ACC112 (cell line): ENCODE results near the gene TRMT10B.
A peak's percentile ranks its signal among the peaks of the same experiment; 100 is the strongest.
"Not testable (repeated sequence)": the region's sequence is repeated elsewhere in the genome, so short reads cannot be mapped to it uniquely, and the experiment has no call there.

ENCODE experiments used
- H2AFZ ChIP-seq: fragments of 200-600 bp; sonication (generic); one replicate; pipeline ENCODE4 v1.6.0; 2017; ENCODE audit warnings: antibody characterized with exemption, low read length; ENCODE audit not compliant: unreplicated experiment
- H3K27ac ChIP-seq: fragments of 200-600 bp; sonication (generic); 2 replicates; pipeline ENCODE4 v1.5.1; 2014; ENCODE audit warnings: low read depth, mild to moderate bottlenecking, antibody characterized with exemption, low read length, moderate library complexity
- H3K27me3 ChIP-seq: fragments of 200-600 bp; sonication (generic); 2 replicates; pipeline ENCODE4 v1.6.1; 2014; ENCODE audit warnings: mild to moderate bottlenecking, antibody characterized with exemption, low read length, moderate library complexity, mixed read lengths; ENCODE audit not compliant: insufficient read depth
- H3K36me3 ChIP-seq: fragments of 200-600 bp; sonication (generic); 2 replicates; pipeline ENCODE4 v1.6.1; 2016; ENCODE audit warnings: mild to moderate bottlenecking, antibody characterized with exemption, low read length, moderate library complexity, mixed read lengths; ENCODE audit not compliant: insufficient read depth
- H3K4me1 ChIP-seq: fragments of 200-600 bp; sonication (generic); one replicate; pipeline ENCODE4 v1.6.1; 2016; ENCODE audit warnings: low read length, mixed read lengths; ENCODE audit not compliant: insufficient read depth, unreplicated experiment, control insufficient read depth
- H3K4me3 ChIP-seq: fragments of 200-600 bp; sonication (generic); 2 replicates; pipeline ENCODE4 v1.5.1; 2014; ENCODE audit warnings: mild to moderate bottlenecking, low read depth, low read length
- H3K79me2 ChIP-seq: fragments of 200-600 bp; sonication (generic); one replicate; pipeline ENCODE4 v1.6.0; 2016; ENCODE audit warnings: low read length; ENCODE audit not compliant: control insufficient read depth, unreplicated experiment, insufficient read depth

The TRMT10B gene

DNA sequence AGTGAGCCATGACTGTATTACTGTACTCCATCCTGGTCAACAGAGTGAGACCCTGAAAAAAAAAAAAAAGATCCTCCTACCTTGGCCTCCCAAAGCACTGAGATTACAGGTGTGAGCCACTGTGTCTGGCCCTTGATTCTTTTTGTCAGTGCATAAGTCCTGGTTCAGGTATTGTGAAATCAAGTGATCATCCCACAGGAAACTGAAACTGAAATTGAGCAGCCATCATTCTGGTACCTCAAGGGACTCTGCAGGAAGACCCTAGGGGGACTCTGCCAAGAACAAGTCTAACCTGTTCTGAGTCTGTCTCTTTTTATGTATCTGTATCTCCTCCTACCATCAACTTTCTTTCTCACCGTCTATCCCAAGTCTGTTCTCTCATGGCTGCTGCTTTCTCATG is 45.1 kb downstream of the TRMT10B start:
- peaks cover 32% of the 10 kb centered on the region for H3K79me2 ChIP-seq
- H3K27me3 ChIP-seq: no peaks in the 10 kb centered on the region
- H3K27ac ChIP-seq: no peak overlapping the region
- no peak overlapping the region for H2AFZ ChIP-seq
- peaks cover 26% of the 10 kb centered on the region for H3K4me1 ChIP-seq
- H3K4me3 ChIP-seq: no peak overlapping the region
- no peaks in the 10 kb centered on the region for H3K36me3 ChIP-seq

DNA sequence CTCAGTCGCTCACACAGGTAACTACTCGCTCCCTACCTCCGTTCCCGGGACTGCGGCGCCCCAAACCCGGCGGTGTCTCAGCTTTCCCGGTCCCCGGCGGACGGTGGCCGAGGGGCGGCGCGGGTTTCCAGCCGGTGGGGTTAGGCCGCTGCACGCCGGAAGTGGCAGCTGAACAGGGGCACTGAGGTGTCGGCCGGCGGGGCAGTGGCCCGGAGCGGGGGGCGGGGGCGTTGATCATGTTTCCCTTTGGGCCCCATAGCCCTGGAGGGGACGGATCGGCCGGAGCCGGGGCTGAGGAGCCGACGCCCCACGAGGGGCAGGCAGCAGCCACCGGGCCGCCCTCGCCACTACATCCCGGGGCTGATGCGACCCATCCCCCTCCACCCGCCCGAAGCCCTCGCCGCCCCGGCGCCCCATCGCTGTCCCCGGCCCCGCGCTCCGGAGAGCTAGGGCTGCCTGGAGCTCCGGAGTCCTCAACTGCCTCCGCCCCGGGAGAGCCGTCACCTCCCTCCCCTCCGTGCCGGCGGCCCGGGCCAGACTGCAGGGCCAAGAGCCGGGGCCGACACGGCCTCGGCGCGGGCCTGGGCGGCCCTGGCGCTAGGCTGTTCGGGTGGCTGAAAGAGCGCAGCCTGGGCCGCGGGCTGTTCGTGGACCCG is 47.2 kb downstream of the TRMT10B start, which contains the start of gene DCAF10:
Gene DCAF10 (plus strand): TSS at position 167 of the 656 bp plus-strand sequence. CDS start 70 bp downstream, at position 237.
- peaks cover 46% of the 10 kb centered on the region for H3K79me2 ChIP-seq
- no peaks in the 10 kb centered on the region for H3K27me3 ChIP-seq
- H3K4me3 ChIP-seq: peak within 1 kb of the TSS; percentile 98
- peak within 1 kb of the TSS; percentile 88 for H2AFZ ChIP-seq
- peaks cover 26% of the 10 kb centered on the region for H3K4me1 ChIP-seq
- no peaks in the 10 kb centered on the region for H3K36me3 ChIP-seq
- peak within 1 kb of the TSS; percentile 65 for H3K27ac ChIP-seq

DNA sequence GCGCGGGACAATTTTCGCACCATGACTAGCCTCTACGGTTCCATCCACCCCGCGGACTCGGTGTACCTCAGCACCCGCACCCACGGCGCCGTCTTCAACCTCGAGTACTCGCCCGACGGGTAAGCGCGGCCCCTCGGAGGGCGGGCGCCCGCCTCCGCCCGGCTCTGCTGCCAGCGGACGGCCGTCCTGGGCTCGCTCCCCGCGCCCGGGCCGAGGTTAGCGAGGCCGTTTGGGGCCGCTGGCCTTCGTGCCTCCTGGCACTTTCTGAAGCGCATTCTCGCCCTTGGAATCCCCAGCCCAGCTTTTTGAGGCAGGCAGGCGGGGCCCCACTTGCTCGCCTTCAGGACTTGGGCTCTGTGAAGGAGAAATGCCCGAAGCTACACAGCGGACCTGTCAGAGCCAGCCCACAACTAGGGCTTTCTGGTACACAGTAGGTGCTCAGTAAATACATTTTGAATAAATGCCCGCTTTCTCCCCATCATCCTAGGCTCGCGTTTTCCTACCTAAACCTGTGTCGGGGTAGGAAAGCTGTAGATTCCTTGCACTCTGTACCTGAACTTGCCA is 47.8 kb downstream of the TRMT10B start:
- Histone ChIP-seq H3K79me2 (peaks cover 51% of the 10 kb centered on the region), H3K4me1 (peaks cover 26% of the 10 kb centered on the region), H3K27me3 (no peaks in the 10 kb centered on the region), H3K4me3 (peak overlapping the region; percentile 98), H3K27ac (peak overlapping the region; percentile 65), H3K36me3 (no peaks in the 10 kb centered on the region), H2AFZ (peak overlapping the region; percentile 55)

DNA sequence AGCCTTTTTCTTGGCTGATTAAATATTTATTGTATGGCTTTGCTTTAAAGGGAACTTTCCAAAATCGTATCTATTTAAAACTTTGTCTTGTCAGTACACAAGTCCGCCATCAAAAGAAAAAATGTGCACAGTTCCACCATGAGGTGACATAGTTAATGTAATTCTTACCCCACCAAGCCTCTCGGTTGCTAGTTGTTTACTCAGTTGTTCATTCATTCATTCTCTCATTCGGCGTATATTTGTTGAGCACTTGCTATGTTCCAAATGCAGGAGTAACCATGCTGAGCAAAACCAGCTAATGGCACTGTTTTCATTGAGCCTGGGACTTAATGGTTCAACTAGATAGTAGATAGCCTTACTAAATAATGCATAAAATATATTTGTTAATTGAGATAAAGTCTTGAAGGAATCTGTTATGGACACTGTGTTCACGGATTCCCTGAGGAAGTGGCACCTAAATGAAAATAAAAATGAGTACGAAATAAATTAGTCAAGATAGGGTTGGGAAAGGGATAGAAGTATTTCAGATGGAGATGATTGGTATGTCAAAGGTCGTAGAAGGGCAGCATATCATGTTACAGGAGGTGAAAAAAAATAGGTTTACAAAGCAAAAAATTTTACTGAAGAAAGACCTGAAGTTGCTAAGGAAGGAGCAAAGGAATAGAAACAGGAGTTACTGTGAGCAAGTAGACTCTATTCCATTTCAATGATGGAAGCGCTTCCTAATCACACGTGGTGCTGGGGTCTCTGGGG is 48.5 kb downstream of the TRMT10B start:
- H3K79me2 ChIP-seq: peaks cover 57% of the 10 kb centered on the region
- no peak overlapping the region for H2AFZ ChIP-seq
- H3K27me3 ChIP-seq: no peaks in the 10 kb centered on the region
- H3K27ac ChIP-seq: 0 out of 2 replicates have a peak overlapping the region, but pooled peaks have one; percentile 65
- H3K4me1 ChIP-seq: peaks cover 26% of the 10 kb centered on the region
- no peaks in the 10 kb centered on the region for H3K36me3 ChIP-seq
- H3K4me3 ChIP-seq: peak overlapping the region; percentile 98

DNA sequence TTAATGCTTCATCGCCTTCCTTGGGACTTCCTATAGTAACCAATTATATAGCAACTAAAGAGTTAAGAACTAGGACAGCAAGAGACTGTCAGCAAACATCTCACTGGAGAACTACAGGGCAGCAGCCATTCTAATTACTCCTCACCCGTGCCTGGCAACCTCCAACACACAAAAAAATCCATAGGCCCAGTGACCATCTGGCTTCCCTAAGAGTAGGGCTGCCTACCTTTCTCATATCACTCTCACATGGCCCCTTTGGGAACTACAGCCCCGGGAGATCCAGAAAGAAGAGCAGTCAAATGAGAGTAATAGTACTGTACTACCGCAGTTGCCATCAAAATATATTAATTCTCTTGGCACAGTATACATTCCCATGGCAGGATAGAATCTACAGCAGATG is 52.7 kb downstream of the TRMT10B start:
- no peak overlapping the region for H2AFZ ChIP-seq
- H3K79me2 ChIP-seq: peaks cover 70% of the 10 kb centered on the region
- H3K27me3 ChIP-seq: no peaks in the 10 kb centered on the region
- H3K27ac ChIP-seq: no peak overlapping the region
- H3K4me1 ChIP-seq: peaks cover 13% of the 10 kb centered on the region
- no peak overlapping the region for H3K4me3 ChIP-seq
- H3K36me3 ChIP-seq: no peaks in the 10 kb centered on the region; the same call in 1 of the 2 replicates

DNA sequence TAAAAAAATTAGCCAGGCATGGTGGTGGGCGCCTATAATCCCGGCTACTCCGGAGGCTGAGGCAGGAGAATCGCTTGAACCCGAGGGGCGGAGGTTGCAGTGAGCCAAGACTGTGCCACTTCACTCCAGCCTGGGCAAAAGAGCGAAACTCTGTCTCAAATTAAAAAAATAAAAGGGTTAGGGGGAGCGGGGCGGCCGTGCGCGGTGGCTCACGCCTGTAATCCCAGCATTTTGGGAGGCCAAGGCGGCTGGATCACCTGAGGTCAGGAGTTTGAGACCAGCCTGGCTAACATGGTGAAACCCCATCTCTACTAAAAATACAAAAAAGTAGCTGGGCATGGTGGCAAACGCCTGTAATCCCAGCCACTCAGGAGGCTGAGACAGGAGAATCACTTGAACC is 56.1 kb downstream of the TRMT10B start:
- H3K79me2 ChIP-seq: peaks cover 49% of the 10 kb centered on the region
- H3K36me3 ChIP-seq, H3K4me3 ChIP-seq, H3K27ac ChIP-seq, H2AFZ ChIP-seq, H3K27me3 ChIP-seq, H3K4me1 ChIP-seq: not testable (repeated sequence)

DNA sequence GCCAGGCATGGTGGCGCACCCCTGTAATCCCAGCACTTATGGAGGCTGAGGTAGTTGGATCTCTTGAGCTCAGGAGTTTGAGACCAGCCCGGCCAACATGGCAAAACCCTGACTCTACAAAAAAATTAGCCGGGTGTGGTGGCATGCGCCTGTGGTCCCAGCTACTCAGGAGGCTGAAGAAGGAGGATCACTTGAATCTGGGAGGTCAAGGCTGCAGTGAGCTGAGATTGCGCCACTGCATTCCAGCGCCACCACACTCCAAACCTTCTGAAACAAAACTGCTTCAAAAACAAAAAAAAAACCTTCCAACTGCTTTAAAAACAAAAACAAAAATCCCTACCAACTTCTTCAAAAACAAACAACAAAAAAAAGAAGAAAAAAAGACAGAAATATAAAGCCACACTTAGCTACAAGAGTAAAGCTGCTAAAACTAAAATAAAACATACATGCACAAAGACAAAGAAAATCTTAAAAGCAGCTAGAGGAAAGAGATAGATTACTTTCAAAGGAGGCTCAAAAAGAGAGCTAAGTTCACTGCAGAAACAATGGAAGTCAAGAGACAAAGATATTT is 58.4 kb downstream of the TRMT10B start:
- Histone ChIP-seq H3K79me2 (peaks cover 38% of the 10 kb centered on the region), H3K27ac (no peak overlapping the region)

DNA sequence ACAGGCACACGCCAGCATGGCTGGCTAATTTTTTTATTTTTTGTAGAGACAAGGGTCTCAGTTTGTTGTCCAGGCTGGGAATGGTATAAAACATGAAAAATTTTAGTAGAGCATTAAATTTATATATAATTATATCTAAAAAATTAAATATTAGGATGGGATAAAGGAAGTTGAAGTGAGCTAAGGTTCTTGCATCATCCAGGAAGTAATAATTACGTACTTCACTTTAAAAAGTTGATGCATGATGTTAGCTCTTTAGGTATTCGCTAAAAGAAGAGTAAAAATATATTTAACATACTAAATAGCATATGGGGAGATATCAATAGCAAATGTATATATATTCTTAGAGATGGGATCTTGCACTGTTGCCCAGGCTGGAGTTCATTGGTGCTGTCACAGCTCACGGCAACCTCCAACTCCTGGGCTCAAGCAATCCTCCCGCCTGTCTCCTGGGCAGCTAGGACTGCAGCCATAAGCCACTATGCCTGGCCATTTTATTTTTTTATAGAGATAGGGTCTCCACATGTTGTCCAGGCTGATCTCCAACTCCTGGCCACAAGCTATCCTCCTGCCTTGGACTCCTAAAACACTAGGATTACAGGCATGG is 59.3 kb downstream of the TRMT10B start:
- peaks cover 31% of the 10 kb centered on the region for H3K79me2 ChIP-seq
- no peaks in the 10 kb centered on the region for H3K27me3 ChIP-seq
- H3K4me3 ChIP-seq: no peak overlapping the region
- no peak overlapping the region for H3K27ac ChIP-seq
- peaks cover 5% of the 10 kb centered on the region; the same call in 1 of the 2 replicates for H3K36me3 ChIP-seq
- H2AFZ ChIP-seq: no peak overlapping the region
- no peaks in the 10 kb centered on the region for H3K4me1 ChIP-seq

More for the DNA sequence above, 58.4 kb downstream of the TRMT10B start:
- H3K36me3 ChIP-seq: peaks cover 5% of the 10 kb centered on the region; the same call in 1 of the 2 replicates
- no peak overlapping the region for H2AFZ ChIP-seq
- H3K4me1 ChIP-seq: no peaks in the 10 kb centered on the region
- no peak overlapping the region for H3K4me3 ChIP-seq
- H3K27me3 ChIP-seq: no peaks in the 10 kb centered on the region

DNA sequence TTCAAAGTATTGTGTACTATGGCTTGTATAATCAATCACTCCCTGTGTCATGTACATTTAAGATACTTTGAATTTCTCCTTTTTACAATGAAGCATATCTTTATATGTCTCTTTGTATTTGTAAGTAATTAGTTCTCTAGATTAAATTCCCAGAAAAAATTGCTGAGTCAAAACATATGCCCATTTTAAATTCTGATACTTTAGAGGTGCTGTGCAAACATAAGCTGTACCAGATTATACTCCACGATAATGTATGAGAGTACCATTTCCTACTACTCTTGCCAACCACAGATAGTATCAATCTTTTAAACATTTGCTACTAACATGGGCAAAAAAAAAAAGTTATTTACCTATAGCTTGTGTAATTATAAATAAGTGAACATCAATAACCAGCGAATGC is 65.2 kb downstream of the TRMT10B start:
- no peaks in the 10 kb centered on the region for H3K4me1 ChIP-seq
- H3K36me3 ChIP-seq: peaks cover 14% of the 10 kb centered on the region; the same call in 1 of the 2 replicates
- no peaks in the 10 kb centered on the region for H3K27me3 ChIP-seq
- H3K79me2 ChIP-seq: peaks cover 5% of the 10 kb centered on the region
- no peak overlapping the region for H3K27ac ChIP-seq
- H3K4me3 ChIP-seq: no peak overlapping the region
- H2AFZ ChIP-seq: no peak overlapping the region

DNA sequence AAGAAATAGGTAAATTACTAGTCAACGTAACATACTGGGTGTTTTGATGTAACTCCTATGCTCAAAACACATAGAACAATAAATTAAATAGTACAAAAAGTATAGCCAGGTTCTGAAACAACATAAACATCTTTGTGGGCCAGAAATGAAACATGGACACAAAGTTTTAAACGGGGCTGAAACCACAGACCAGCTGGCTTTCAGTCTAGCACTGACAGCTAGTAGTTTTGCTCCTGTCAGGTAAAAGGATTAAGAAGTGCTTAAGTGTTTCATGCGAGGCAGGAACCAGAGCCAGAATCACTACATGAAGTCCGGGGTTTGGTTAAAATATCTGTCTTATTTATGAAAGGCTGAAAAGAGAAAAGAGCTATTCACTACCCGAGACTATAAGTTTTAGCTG is 66.5 kb downstream of the TRMT10B start:
- no peaks in the 10 kb centered on the region for H3K27me3 ChIP-seq
- H3K27ac ChIP-seq: no peak overlapping the region
- H3K36me3 ChIP-seq: peaks cover 21% of the 10 kb centered on the region
- H2AFZ ChIP-seq: no peak overlapping the region
- H3K4me1 ChIP-seq: no peaks in the 10 kb centered on the region
- peaks cover 5% of the 10 kb centered on the region for H3K79me2 ChIP-seq
- H3K4me3 ChIP-seq: no peak overlapping the region
